Thyroid gland (tissue), 4 donors: Measurements from ENCODE around the gene RELB.

Experiments used
- POLR2A ChIP-seq, 2 donors: fragments of 450-650 bp; IDR thresholded peaks; one replicate each; pipeline ENCODE4 v1.6.1; 2017; ENCODE audit warnings: antibody characterized with exemption in 2 of 2, mild to moderate bottlenecking in 2 of 2, moderate library complexity in 1 of 2
- TF ChIP-seq, protein P1 (sequence below), 6 experiments: fragments of 200-600 bp in 3 of 6; fragments of 450-650 bp in 3 of 6; sonication (generic) in 3 of 6; IDR thresholded peaks; one replicate each; pipeline ENCODE4 v1.5.1; 2016 to 2019; ENCODE audit warnings: antibody characterized with exemption in 6 of 6, mild to moderate bottlenecking in 2 of 6, inconsistent platforms in 1 of 6, moderate library complexity in 1 of 6

DNA sequence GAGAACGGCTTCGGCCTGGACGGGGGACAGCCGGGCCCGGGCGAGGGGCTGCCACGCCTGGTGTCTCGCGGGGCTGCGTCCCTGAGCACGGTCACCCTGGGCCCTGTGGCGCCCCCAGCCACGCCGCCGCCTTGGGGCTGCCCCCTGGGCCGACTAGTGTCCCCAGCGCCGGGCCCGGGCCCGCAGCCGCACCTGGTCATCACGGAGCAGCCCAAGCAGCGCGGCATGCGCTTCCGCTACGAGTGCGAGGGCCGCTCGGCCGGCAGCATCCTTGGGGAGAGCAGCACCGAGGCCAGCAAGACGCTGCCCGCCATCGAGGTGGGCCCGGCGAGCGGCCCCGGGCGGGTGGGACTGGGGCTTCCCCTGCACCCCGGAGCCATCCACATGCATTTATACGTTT, 10.7 kb downstream of the RELB start:
- no peak for TF ChIP-seq POLR2A (IDR thresholded peaks at IDR 0.05)
- TF ChIP-seq, protein P1, sequence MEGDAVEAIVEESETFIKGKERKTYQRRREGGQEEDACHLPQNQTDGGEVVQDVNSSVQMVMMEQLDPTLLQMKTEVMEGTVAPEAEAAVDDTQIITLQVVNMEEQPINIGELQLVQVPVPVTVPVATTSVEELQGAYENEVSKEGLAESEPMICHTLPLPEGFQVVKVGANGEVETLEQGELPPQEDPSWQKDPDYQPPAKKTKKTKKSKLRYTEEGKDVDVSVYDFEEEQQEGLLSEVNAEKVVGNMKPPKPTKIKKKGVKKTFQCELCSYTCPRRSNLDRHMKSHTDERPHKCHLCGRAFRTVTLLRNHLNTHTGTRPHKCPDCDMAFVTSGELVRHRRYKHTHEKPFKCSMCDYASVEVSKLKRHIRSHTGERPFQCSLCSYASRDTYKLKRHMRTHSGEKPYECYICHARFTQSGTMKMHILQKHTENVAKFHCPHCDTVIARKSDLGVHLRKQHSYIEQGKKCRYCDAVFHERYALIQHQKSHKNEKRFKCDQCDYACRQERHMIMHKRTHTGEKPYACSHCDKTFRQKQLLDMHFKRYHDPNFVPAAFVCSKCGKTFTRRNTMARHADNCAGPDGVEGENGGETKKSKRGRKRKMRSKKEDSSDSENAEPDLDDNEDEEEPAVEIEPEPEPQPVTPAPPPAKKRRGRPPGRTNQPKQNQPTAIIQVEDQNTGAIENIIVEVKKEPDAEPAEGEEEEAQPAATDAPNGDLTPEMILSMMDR (IDR thresholded peaks at IDR 0.05) = no peak
